ENCODE results near the gene SETBP1.

- TF ChIP-seq CTCF (IDR thresholded peaks at IDR 0.05) (no peak), MAX (CRISPR knock-in tag; IDR thresholded peaks at IDR 0.05) (no peak), ZNF138 (CRISPR knock-in tag; conservative IDR thresholded peaks at IDR 0.05) (no peak), E2F4 (CRISPR knock-in tag; IDR thresholded peaks at IDR 0.05; ENCODE audit: borderline replicate concordance, low read depth) (no peak)
Observed at GRCh38 chr18:45066210-45066609, 385.5 kb downstream of the SETBP1 start.
